PC-3 (cell line): Measurements from ENCODE around the gene PRSS33.

Experiments used
- EZH2 ChIP-seq: fragments of 300-600 bp; sonication (generic); IDR thresholded peaks from one replicate; pipeline ENCODE4 v1.6.1; 2017; ENCODE audit warnings: antibody characterized with exemption, mild to moderate bottlenecking, low read length; ENCODE audit not compliant: unreplicated experiment
- EZH2phosphoT487 ChIP-seq: fragments of 300-600 bp; sonication (generic); IDR thresholded peaks from 2 replicates; pipeline ENCODE4 v1.6.1; 2018; ENCODE audit warnings: mild to moderate bottlenecking, antibody characterized with exemption, low read length, borderline replicate concordance
- TF ChIP-seq, protein P1 (sequence below): fragments of 300-600 bp; sonication (generic); conservative IDR thresholded peaks from 2 replicates; pipeline ENCODE4 v1.5.1; 2017; ENCODE audit warnings: antibody characterized with exemption, low read depth, mild to moderate bottlenecking, low read length

DNA sequence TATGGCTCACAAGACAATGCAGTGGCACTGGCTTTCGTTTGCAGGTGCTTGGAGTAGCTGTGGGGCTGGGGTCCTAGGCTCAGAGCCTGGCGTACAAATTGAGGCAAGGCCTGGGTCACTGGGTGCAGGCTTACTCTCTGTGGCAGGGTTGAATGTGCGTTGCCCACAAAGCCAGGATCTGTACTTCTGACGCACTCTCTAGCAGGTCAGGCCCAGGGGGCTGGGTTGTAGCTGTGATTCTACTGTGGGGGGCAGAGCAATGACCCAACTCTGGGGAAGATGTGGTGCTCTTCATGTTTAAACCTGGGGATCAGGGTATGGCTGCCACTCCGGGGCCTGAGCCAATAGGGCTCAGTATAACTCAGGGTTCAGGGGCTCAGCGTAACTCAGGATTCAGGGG, 23.3 kb upstream of the PRSS33 start:
- TF ChIP-seq EZH2 (no peak), EZH2phosphoT487 (no peak)
- TF ChIP-seq, protein P1, sequence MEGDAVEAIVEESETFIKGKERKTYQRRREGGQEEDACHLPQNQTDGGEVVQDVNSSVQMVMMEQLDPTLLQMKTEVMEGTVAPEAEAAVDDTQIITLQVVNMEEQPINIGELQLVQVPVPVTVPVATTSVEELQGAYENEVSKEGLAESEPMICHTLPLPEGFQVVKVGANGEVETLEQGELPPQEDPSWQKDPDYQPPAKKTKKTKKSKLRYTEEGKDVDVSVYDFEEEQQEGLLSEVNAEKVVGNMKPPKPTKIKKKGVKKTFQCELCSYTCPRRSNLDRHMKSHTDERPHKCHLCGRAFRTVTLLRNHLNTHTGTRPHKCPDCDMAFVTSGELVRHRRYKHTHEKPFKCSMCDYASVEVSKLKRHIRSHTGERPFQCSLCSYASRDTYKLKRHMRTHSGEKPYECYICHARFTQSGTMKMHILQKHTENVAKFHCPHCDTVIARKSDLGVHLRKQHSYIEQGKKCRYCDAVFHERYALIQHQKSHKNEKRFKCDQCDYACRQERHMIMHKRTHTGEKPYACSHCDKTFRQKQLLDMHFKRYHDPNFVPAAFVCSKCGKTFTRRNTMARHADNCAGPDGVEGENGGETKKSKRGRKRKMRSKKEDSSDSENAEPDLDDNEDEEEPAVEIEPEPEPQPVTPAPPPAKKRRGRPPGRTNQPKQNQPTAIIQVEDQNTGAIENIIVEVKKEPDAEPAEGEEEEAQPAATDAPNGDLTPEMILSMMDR = no peak
